ENCODE results near the gene OR2W3. TPM values are rescaled to one million over a fixed set of nuclear protein-coding genes. Genes with fewer than 3 reads are reported as not detected.

The OR2W3 gene
- total RNA-seq, 1 donor from 2014 or later = 0.31 TPM

DNA sequence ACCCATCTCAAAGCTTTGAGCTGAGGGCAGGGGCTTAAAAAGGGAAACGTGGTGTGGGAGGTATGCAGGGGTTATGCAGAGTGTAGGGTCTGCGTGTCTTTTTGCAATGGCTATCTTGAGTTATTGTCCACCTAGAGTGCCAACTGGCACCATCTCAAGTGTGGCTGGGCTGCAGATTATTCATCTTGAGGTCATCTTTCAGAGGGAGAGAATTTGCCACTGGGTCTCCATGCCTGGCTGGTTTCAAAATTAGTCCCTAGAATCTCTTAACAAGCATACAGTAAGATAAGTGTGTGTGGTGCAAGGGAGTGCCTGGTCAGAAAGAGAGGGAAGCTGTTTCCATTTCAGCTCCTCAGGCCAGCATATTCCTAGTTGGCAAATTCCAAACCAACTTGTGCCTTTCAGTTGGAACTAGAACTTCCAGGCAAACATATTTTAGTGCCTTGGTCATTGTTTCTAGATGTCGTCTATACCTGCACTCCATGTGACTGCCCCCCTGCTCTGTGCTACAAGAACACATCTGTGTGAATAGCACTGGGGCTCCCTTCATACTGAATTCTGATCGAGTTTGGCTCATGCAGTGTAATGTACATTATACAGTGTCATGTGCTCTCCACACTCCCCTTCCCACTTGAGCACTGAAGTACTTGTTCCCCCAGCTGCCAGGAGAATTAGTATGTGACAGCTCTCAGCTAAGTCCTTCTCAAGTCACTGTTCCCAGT is 19.7 kb downstream of the OR2W3 start:
- no peaks in the 10 kb centered on the region for H3K36me3 Mint-ChIP-seq (ENCODE audit: insufficient read depth)
- H3K4me1 Mint-ChIP-seq (ENCODE audit: low read depth) = no peaks in the 10 kb centered on the region
- no peak overlapping the region for H3K27ac Mint-ChIP-seq
- no peaks in the 10 kb centered on the region for H3K27me3 Mint-ChIP-seq
- peaks cover 21% of the 10 kb centered on the region for H3K9me3 Mint-ChIP-seq (ENCODE audit: low read depth)
- TF ChIP-seq, protein P1, sequence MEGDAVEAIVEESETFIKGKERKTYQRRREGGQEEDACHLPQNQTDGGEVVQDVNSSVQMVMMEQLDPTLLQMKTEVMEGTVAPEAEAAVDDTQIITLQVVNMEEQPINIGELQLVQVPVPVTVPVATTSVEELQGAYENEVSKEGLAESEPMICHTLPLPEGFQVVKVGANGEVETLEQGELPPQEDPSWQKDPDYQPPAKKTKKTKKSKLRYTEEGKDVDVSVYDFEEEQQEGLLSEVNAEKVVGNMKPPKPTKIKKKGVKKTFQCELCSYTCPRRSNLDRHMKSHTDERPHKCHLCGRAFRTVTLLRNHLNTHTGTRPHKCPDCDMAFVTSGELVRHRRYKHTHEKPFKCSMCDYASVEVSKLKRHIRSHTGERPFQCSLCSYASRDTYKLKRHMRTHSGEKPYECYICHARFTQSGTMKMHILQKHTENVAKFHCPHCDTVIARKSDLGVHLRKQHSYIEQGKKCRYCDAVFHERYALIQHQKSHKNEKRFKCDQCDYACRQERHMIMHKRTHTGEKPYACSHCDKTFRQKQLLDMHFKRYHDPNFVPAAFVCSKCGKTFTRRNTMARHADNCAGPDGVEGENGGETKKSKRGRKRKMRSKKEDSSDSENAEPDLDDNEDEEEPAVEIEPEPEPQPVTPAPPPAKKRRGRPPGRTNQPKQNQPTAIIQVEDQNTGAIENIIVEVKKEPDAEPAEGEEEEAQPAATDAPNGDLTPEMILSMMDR (IDR thresholded peaks at IDR 0.05; ENCODE audit: unreplicated experiment) = no peak
- DNase-seq (ENCODE audit: low spot score, unreplicated experiment) = no peak
- no peak overlapping the region for H3K4me3 Mint-ChIP-seq (ENCODE audit: low read depth)

DNA sequence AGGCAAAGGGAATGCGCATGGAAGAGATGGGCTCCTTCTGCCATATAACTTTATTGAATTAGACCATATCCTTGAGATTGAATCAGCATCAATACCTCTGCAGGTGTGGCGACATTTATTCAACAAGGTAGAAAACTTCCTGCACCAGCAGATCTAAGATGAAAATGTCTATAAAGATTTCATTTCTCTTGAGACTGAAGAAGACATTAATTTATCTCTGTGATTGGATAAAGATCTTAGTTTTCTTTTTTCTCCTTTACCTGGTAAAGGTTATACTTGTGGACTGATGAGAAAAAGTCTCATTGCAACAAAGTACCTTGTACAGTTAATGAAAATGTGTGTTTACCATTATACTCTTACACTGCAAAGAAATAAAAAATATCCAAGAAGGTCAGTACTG is 24.6 kb downstream of the OR2W3 start, which contains the start of gene OR2T8:
TSS of gene OR2T8 (plus strand) at position 301 of the 400 bp plus-strand sequence. CDS start 766 bp downstream, outside the sequence.
- Mint-ChIP-seq H3K27me3 (no peaks in the 10 kb centered on the region), H3K4me3 (ENCODE audit: low read depth) (no peak within 1 kb of the TSS), H3K36me3 (ENCODE audit: insufficient read depth) (no peaks in the 10 kb centered on the region), H3K4me1 (ENCODE audit: low read depth) (no peaks in the 10 kb centered on the region), H3K27ac (no peak within 1 kb of the TSS), H3K9me3 (ENCODE audit: low read depth) (peaks cover 8% of the 10 kb centered on the region)
- DNase-seq (ENCODE audit: low spot score, unreplicated experiment) = no peak
- TF ChIP-seq, protein P1 (IDR thresholded peaks at IDR 0.05; ENCODE audit: unreplicated experiment) = no peak

DNA sequence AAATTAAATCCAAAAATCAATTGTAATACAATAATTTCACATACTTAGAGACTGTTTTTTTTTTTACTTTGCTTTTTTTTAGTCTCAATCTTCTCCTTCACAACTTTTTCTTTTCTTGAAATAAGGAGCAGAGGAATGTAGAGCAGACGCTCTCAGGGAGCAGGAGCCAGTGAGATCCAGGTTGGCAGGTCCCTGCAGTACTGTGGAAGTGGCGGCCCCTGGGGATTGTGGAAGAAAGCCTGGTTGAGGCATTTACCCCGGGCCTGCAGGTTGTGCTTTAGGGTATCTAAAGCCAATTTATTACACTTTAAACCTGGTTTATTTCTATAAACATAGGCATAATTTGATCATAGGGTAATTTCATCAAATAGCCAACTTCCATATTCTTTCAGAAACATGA is 28.6 kb downstream of the OR2W3 start:
- DNase-seq (ENCODE audit: low spot score, unreplicated experiment) = no peak
- no peaks in the 10 kb centered on the region for H3K36me3 Mint-ChIP-seq (ENCODE audit: insufficient read depth)

DNA sequence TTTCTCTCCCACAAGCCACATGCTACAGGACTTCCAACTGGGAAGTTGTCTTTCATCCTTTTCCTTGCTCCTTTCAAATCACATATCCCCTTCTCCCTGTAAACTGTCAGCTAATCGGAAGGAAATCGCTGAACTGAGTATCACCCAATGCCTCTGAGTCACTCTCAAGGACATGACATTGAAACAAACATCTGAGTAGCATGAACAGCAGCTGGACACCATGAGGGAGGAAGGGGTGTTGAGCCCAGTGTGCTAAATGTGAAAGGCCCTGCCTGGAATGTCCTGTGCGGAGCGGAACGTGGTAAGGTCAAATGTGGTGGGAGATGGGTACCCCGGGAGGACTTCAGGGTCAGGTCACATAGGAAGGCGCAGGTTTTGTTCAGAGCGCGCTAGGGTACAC is 29.5 kb downstream of the OR2W3 start, which contains the start of gene OR2AJ1:
TSS of gene OR2AJ1 (plus strand) at position 22 of the 400 bp plus-strand sequence. CDS start 8,880 bp downstream, outside the sequence.
- H3K4me1 Mint-ChIP-seq (ENCODE audit: low read depth) = no peaks in the 10 kb centered on the region
- TF ChIP-seq, protein P1 (IDR thresholded peaks at IDR 0.05; ENCODE audit: unreplicated experiment) = no peak
- no peak within 1 kb of the TSS for H3K4me3 Mint-ChIP-seq (ENCODE audit: low read depth)
- no peaks in the 10 kb centered on the region for H3K36me3 Mint-ChIP-seq (ENCODE audit: insufficient read depth)
- H3K27ac Mint-ChIP-seq = no peak within 1 kb of the TSS
- peaks cover 12% of the 10 kb centered on the region for H3K9me3 Mint-ChIP-seq (ENCODE audit: low read depth)
- H3K27me3 Mint-ChIP-seq = no peaks in the 10 kb centered on the region
- no peak for DNase-seq (ENCODE audit: low spot score, unreplicated experiment)

More for the DNA sequence above, 28.6 kb downstream of the OR2W3 start:
- H3K27me3 Mint-ChIP-seq = no peaks in the 10 kb centered on the region
- H3K27ac Mint-ChIP-seq = no peak overlapping the region
- no peaks in the 10 kb centered on the region for H3K4me1 Mint-ChIP-seq (ENCODE audit: low read depth)
- TF ChIP-seq, protein P1 (IDR thresholded peaks at IDR 0.05; ENCODE audit: unreplicated experiment) = no peak
- H3K4me3 Mint-ChIP-seq (ENCODE audit: low read depth) = no peak overlapping the region
- peaks cover 12% of the 10 kb centered on the region for H3K9me3 Mint-ChIP-seq (ENCODE audit: low read depth)

GRCh38 chr1:247933989-247934388 is 38.6 kb downstream of the OR2W3 start:
- peaks cover 1% of the 10 kb centered on the region for H3K36me3 Mint-ChIP-seq (ENCODE audit: insufficient read depth)
- DNase-seq (ENCODE audit: low spot score, unreplicated experiment) = no peak
- peaks cover 10% of the 10 kb centered on the region for H3K9me3 Mint-ChIP-seq (ENCODE audit: low read depth)
- no peaks in the 10 kb centered on the region for H3K27me3 Mint-ChIP-seq
- no peak overlapping the region for H3K27ac Mint-ChIP-seq
- TF ChIP-seq, protein P1 (IDR thresholded peaks at IDR 0.05; ENCODE audit: unreplicated experiment) = no peak
- H3K4me3 Mint-ChIP-seq (ENCODE audit: low read depth) = no peak overlapping the region
- no peaks in the 10 kb centered on the region for H3K4me1 Mint-ChIP-seq (ENCODE audit: low read depth)

Data from progenitor cell of endocrine pancreas (in vitro differentiated cells).